Measurements from ENCODE around the gene PEX3. TPM values are rescaled to one million over a fixed set of nuclear protein-coding genes. Genes with fewer than 3 reads are reported as not detected.

Gene PEX3
- total and polyA plus RNA-seq, 4 donors: 7.4 to 31.0 (median 12.5) TPM

- ATAC-seq (ENCODE audit: insufficient read depth, low FRiP score): no peak
- H3K9ac ChIP-seq (ENCODE audit: insufficient read depth in 1 of 2, low read length in 2 of 2): no peak overlapping the region
These were observed 74.8 kb downstream of the PEX3 start for GRCh38 chr6:143525356-143525755.

GRCh38 chr6:143527677-143528076 is 77.1 kb downstream of the PEX3 start:
- H3K27me3 ChIP-seq (ENCODE audit: control insufficient read depth in 3 of 3, insufficient read depth in 3 of 3, low read length in 2 of 3): no peaks in the 10 kb centered on the region
- ATAC-seq (ENCODE audit: insufficient read depth, low FRiP score): no peak
- no peaks in the 10 kb centered on the region for H3K36me3 ChIP-seq (ENCODE audit: control insufficient read depth in 4 of 4, insufficient read depth in 4 of 4, low read length in 4 of 4)
- no peak overlapping the region for H3K27ac ChIP-seq (ENCODE audit: low read depth in 1 of 2, low read length in 1 of 2)
- TF ChIP-seq CTCF (IDR thresholded peaks at IDR 0.05; ENCODE audit: control extremely low read depth, extremely low read depth): no peak
- no peaks in the 10 kb centered on the region for H3K9me3 ChIP-seq (ENCODE audit: control insufficient read depth in 4 of 4, insufficient read depth in 3 of 4, low read length in 3 of 4)
- no peak overlapping the region for H3K4me3 ChIP-seq
- H3K4me1 ChIP-seq (ENCODE audit: control insufficient read depth in 5 of 5, insufficient read depth in 5 of 5, low read length in 5 of 5): no peaks in the 10 kb centered on the region
- WGBS, 2 donors: 32 to 85% methylated on average over 1 of the region's 1 CpG
- DNase-seq: no peak
- no peak overlapping the region for H3K9ac ChIP-seq (ENCODE audit: insufficient read depth in 1 of 2, low read length in 2 of 2)

More at GRCh38 chr6:143525356-143525755, 74.8 kb downstream of the PEX3 start:
- H3K27ac ChIP-seq (ENCODE audit: low read depth in 1 of 2, low read length in 1 of 2): no peak overlapping the region
- no peaks in the 10 kb centered on the region for H3K4me1 ChIP-seq (ENCODE audit: control insufficient read depth in 5 of 5, insufficient read depth in 5 of 5, low read length in 5 of 5)
- no peaks in the 10 kb centered on the region for H3K36me3 ChIP-seq (ENCODE audit: control insufficient read depth in 4 of 4, insufficient read depth in 4 of 4, low read length in 4 of 4)
- H3K4me3 ChIP-seq: no peak overlapping the region
- TF ChIP-seq CTCF (IDR thresholded peaks at IDR 0.05; ENCODE audit: control extremely low read depth, extremely low read depth): no peak
- no peak for DNase-seq
- H3K9me3 ChIP-seq (ENCODE audit: control insufficient read depth in 4 of 4, insufficient read depth in 3 of 4, low read length in 3 of 4): no peaks in the 10 kb centered on the region
- 41 to 75% methylated on average over 1 of the region's 1 CpG for WGBS, 2 donors
- no peaks in the 10 kb centered on the region for H3K27me3 ChIP-seq (ENCODE audit: control insufficient read depth in 3 of 3, insufficient read depth in 3 of 3, low read length in 2 of 3)

- no peak overlapping the region for H3K27ac ChIP-seq (ENCODE audit: low read depth in 1 of 2, low read length in 1 of 2)
- no peaks in the 10 kb centered on the region for H3K4me1 ChIP-seq (ENCODE audit: control insufficient read depth in 5 of 5, insufficient read depth in 5 of 5, low read length in 5 of 5)
- H3K4me3 ChIP-seq: no peak overlapping the region
- WGBS, 2 donors: 57 to 72% methylated on average over 7 of the region's 7 CpGs
- no peaks in the 10 kb centered on the region for H3K9me3 ChIP-seq (ENCODE audit: control insufficient read depth in 4 of 4, insufficient read depth in 3 of 4, low read length in 3 of 4)
- H3K9ac ChIP-seq (ENCODE audit: insufficient read depth in 1 of 2, low read length in 2 of 2): no peak overlapping the region
- TF ChIP-seq CTCF (IDR thresholded peaks at IDR 0.05; ENCODE audit: control extremely low read depth, extremely low read depth): no peak
- H3K27me3 ChIP-seq (ENCODE audit: control insufficient read depth in 3 of 3, insufficient read depth in 3 of 3, low read length in 2 of 3): no peaks in the 10 kb centered on the region
- DNase-seq (no peak), ATAC-seq (ENCODE audit: insufficient read depth, low FRiP score) (no peak)
- no peaks in the 10 kb centered on the region for H3K36me3 ChIP-seq (ENCODE audit: control insufficient read depth in 4 of 4, insufficient read depth in 4 of 4, low read length in 4 of 4)
These were observed 77.7 kb downstream of the PEX3 start for GRCh38 chr6:143528164-143528811.

GRCh38 chr6:143529095-143529494 is 78.5 kb downstream of the PEX3 start:
- Histone ChIP-seq H3K27ac (ENCODE audit: low read depth in 1 of 2, low read length in 1 of 2) (no peak overlapping the region), H3K9me3 (ENCODE audit: control insufficient read depth in 4 of 4, insufficient read depth in 3 of 4, low read length in 3 of 4) (no peaks in the 10 kb centered on the region), H3K4me1 (ENCODE audit: control insufficient read depth in 5 of 5, insufficient read depth in 5 of 5, low read length in 5 of 5) (no peaks in the 10 kb centered on the region), H3K27me3 (ENCODE audit: control insufficient read depth in 3 of 3, insufficient read depth in 3 of 3, low read length in 2 of 3) (no peaks in the 10 kb centered on the region), H3K4me3 (no peak overlapping the region), H3K36me3 (ENCODE audit: control insufficient read depth in 4 of 4, insufficient read depth in 4 of 4, low read length in 4 of 4) (no peaks in the 10 kb centered on the region), H3K9ac (ENCODE audit: insufficient read depth in 1 of 2, low read length in 2 of 2) (no peak overlapping the region)
- no peak for TF ChIP-seq CTCF (IDR thresholded peaks at IDR 0.05; ENCODE audit: control extremely low read depth, extremely low read depth)
- ATAC-seq (ENCODE audit: insufficient read depth, low FRiP score) (no peak), DNase-seq (peak in 1 of 3 donors; percentile 35)
- WGBS, 2 donors: 50 to 66% methylated on average over 2 of the region's 2 CpGs

Measured in lung (tissue), 12 donors.